HL-60/S4 treated with phorbol 12-myristate 13-acetate at 8.2 ng/mL for 4 days and 3 days (cell line): Measurements from ENCODE around the gene MECP2.

Experiments
- in situ Hi-C: fragments of 300-500 bp; cut with MboI; formaldehyde crosslinking; loops from 2 replicates; pipeline ENCODE4 v1.15.0; 2022; ENCODE audit warnings: low sequenced_read_pairs

Gene MECP2

GRCh38 chrX:154064637-154065435 is 32.7 kb downstream of the MECP2 start:
- in situ Hi-C loops, result no loop called here

GRCh38 chrX:154063234-154063633 is 34.3 kb downstream of the MECP2 start:
- in situ Hi-C loops, result no loop called here

GRCh38 chrX:154061801-154062200 is 35.7 kb downstream of the MECP2 start:
- in situ Hi-C loops, result no loop called here

- in situ Hi-C loops, result no loop called here
Measured at GRCh38 chrX:154059729-154060245, 37.7 kb downstream of the MECP2 start.

- in situ Hi-C loops, result no loop called here
Measured at GRCh38 chrX:154059231-154059630, 38.3 kb downstream of the MECP2 start.

- in situ Hi-C loops, result no loop called here
Measured at GRCh38 chrX:154058214-154058997, 39.1 kb downstream of the MECP2 start.

- in situ Hi-C loops, result no loop called here
Measured at GRCh38 chrX:154057791-154058190, 39.7 kb downstream of the MECP2 start.

GRCh38 chrX:154056770-154057241 is 40.7 kb downstream of the MECP2 start:
- in situ Hi-C loops, result no loop called here

- in situ Hi-C loops, result no loop called here
Measured at GRCh38 chrX:154051201-154051810, 46.2 kb downstream of the MECP2 start.

- in situ Hi-C loops, result no loop called here
Measured at GRCh38 chrX:154050113-154050495, 47.4 kb downstream of the MECP2 start.

GRCh38 chrX:154049209-154050112 is 48.1 kb downstream of the MECP2 start:
- in situ Hi-C loops, result no loop called here

GRCh38 chrX:154048398-154048797 is 49.1 kb downstream of the MECP2 start:
- in situ Hi-C loops, result no loop called here

- in situ Hi-C loops, result no loop called here
Measured at GRCh38 chrX:154046940-154047610, 50.4 kb downstream of the MECP2 start.

- in situ Hi-C loops, result no loop called here
Measured at GRCh38 chrX:154046031-154046781, 51.3 kb downstream of the MECP2 start.

GRCh38 chrX:154044091-154044490 is 53.4 kb downstream of the MECP2 start:
- in situ Hi-C loops, result no loop called here

- in situ Hi-C loops, result no loop called here
Measured at GRCh38 chrX:154043003-154043763, 54.3 kb downstream of the MECP2 start.

GRCh38 chrX:154040863-154041262 is 56.7 kb downstream of the MECP2 start:
- in situ Hi-C loops, result no loop called here

- in situ Hi-C loops, result no loop called here
Measured at GRCh38 chrX:154040307-154040756, 57.2 kb downstream of the MECP2 start.
